Fibroblast of peridontal ligament (primary cell): ENCODE measurements around the gene SRRM5.
"Not testable (repeated sequence)": the region's sequence is repeated elsewhere in the genome, so short reads cannot be mapped to it uniquely, and the experiment has no call there.

Source experiments
- DNase-seq: peaks from one replicate; pipeline ENCODE4 v3.0.0-alpha.2; 2010; ENCODE audit errors: extremely low read depth

The SRRM5 gene

GRCh38 chr19:43611788-43612187, at the start of gene SRRM5:
Gene SRRM5, plus strand, starts transcription at chr19:43612088. Its CDS starts 34 bp downstream, at chr19:43612122.
- DNase-seq = no peak

GRCh38 chr19:43562226-43562697, 49.6 kb upstream of the SRRM5 start:
- no peak for DNase-seq

GRCh38 chr19:43562698-43563241, 49.1 kb upstream of the SRRM5 start:
- peak; percentile 78 for DNase-seq

- no peak for DNase-seq
Observed at GRCh38 chr19:43563816-43564457, 48.0 kb upstream of the SRRM5 start.

- no peak for DNase-seq
Observed at GRCh38 chr19:43564800-43565199, 47.1 kb upstream of the SRRM5 start.

GRCh38 chr19:43569657-43570056, 42.2 kb upstream of the SRRM5 start:
- DNase-seq = no peak

GRCh38 chr19:43570174-43570791, 41.6 kb upstream of the SRRM5 start:
- DNase-seq = no peak

GRCh38 chr19:43572171-43572588, 39.7 kb upstream of the SRRM5 start:
- no peak for DNase-seq

- DNase-seq = peak; percentile 7
Observed at GRCh38 chr19:43574424-43575155, 37.3 kb upstream of the SRRM5 start.

GRCh38 chr19:43575156-43575950, 36.5 kb upstream of the SRRM5 start, which contains the start of the genes PINLYP and XRCC1:
Gene PINLYP, plus strand, starts transcription at chr19:43575801. Its CDS starts 1,391 bp downstream, at chr19:43577192.
Gene XRCC1, minus strand, starts transcription at chr19:43575527. Its CDS starts 69 bp downstream, at chr19:43575458.
- peak; percentile 98 for DNase-seq

GRCh38 chr19:43575955-43576878, 35.7 kb upstream of the SRRM5 start:
- no peak for DNase-seq

- DNase-seq = no peak
Observed at GRCh38 chr19:43578787-43579186, 33.1 kb upstream of the SRRM5 start.

GRCh38 chr19:43581467-43581866, 30.4 kb upstream of the SRRM5 start:
- no peak for DNase-seq

- no peak for DNase-seq
Observed at GRCh38 chr19:43582495-43582894, 29.4 kb upstream of the SRRM5 start.

- DNase-seq = no peak
Observed at GRCh38 chr19:43584484-43584883, 27.4 kb upstream of the SRRM5 start.

GRCh38 chr19:43586346-43586745, 25.5 kb upstream of the SRRM5 start:
- no peak for DNase-seq

- DNase-seq = not testable (repeated sequence)
Observed at GRCh38 chr19:43587029-43587428, 24.9 kb upstream of the SRRM5 start.

GRCh38 chr19:43589277-43589676, 22.6 kb upstream of the SRRM5 start:
- DNase-seq = no peak

GRCh38 chr19:43589678-43590077, 22.2 kb upstream of the SRRM5 start:
- DNase-seq = no peak
